K562 (cell line): ENCODE data around the gene DGCR8. TPM values are rescaled to one million over a fixed set of nuclear protein-coding genes. Genes with fewer than 3 reads are reported as not detected.

Experiments
- ATAC-seq: fragments of 200-7000 bp; cut with Tn5 transposase; 3 replicates; pipeline ENCODE4 v1.9.1; 2020; ENCODE audit warnings: moderate library complexity
- BruUV-seq: library from RNA; stranded (reverse); fragments of 400-500 nt; replicated peaks from 2 replicates; lab custom pipeline; 2021; lab: Mats Ljungman, UMichigan
- CTCF ChIA-PET: fragments of 300-600 bp; formaldehyde crosslinking; extraction: SDS; loops from one replicate; lab custom pipeline; 2021; ENCODE audit warnings: low intra/inter-chr PET ratio; lab: Yijun Ruan, JAX
- POLR2A ChIA-PET: fragments of 300-600, 350-650 bp; sonication (Branson Sonifier 250); formaldehyde crosslinking; extraction: SDS; loops from one replicate; lab custom pipeline; 2021; ENCODE audit warnings: antibody characterized with exemption, inconsistent platforms; lab: Yijun Ruan, JAX
- DNase-seq, 4 experiments: peaks; one replicate each; pipeline versions ENCODE4 v3.0.0 to v3.0.0-alpha.2; 2011 to 2018; ENCODE audit warnings: low spot score in 3 of 4, mixed read lengths in 3 of 4; ENCODE audit errors: extremely low read depth in 1 of 4
- FAIRE-seq: peaks from 2 replicates; lab custom pipeline; 2011; peaks lifted over from hg19 to GRCh38; lab: Jason Lieb, UNC
- H2AFZ ChIP-seq: 2 replicates; pipeline ENCODE4 v1.6.0; 2011; ENCODE audit warnings: low read depth, low read length, control low read depth, inconsistent platforms
- H3K27ac ChIP-seq: fragments of 200-600 bp; 3 replicates; pipeline ENCODE4 v1.8.0; 2011; ENCODE audit warnings: low read depth, mild to moderate bottlenecking, control low read depth, inconsistent platforms, low read length, moderate library complexity, mixed read lengths; ENCODE audit errors: extremely low read depth
- H3K27me3 ChIP-seq, 2 experiments: fragments of 300-600 bp in 1 of 2; 2 replicates in 1 of 2; 3 replicates in 1 of 2; pipeline versions ENCODE4 v1.6.0 to v1.8.0; 2011; ENCODE audit warnings: inconsistent platforms in 2 of 2, low read length in 2 of 2, mild to moderate bottlenecking in 1 of 2, mixed read lengths in 1 of 2, moderate library complexity in 1 of 2; ENCODE audit not compliant: control insufficient read depth in 2 of 2, insufficient read depth in 2 of 2
- H3K36me3 ChIP-seq: fragments of 300-600 bp; 3 replicates; pipeline ENCODE4 v1.8.0; 2011; ENCODE audit warnings: mild to moderate bottlenecking, low read length, inconsistent platforms; ENCODE audit not compliant: control insufficient read depth, insufficient read depth
- H3K4me1 ChIP-seq, 2 experiments: fragments of 200-600 bp in 1 of 2; replicated peaks in 1 of 2; 2 replicates in 1 of 2; 3 replicates in 1 of 2; pipeline versions ENCODE4 v1.5.1 to v1.8.0; 2011; ENCODE audit warnings: inconsistent platforms in 2 of 2, low read length in 2 of 2, mild to moderate bottlenecking in 1 of 2, mixed read lengths in 1 of 2, moderate library complexity in 1 of 2; ENCODE audit not compliant: control insufficient read depth in 2 of 2, insufficient read depth in 2 of 2
- H3K4me2 ChIP-seq: 2 replicates; pipeline ENCODE4 v1.6.1; 2011; ENCODE audit warnings: low read length, control low read depth, inconsistent platforms, mixed read lengths; ENCODE audit not compliant: insufficient read depth
- H3K4me3 ChIP-seq: fragments of 200-600 bp; sonication (generic), shearing (Covaris generic); 2 replicates; pipeline ENCODE4 v1.5.1; 2016; ENCODE audit warnings: control low read depth, inconsistent platforms
- H3K79me2 ChIP-seq: fragments of 200-600 bp; 3 replicates; pipeline ENCODE4 v1.8.0; 2011; ENCODE audit warnings: low read length, inconsistent platforms; ENCODE audit not compliant: control insufficient read depth, insufficient read depth
- H3K9ac ChIP-seq, 2 experiments: 2 replicates each; pipeline versions ENCODE4 v1.6.0 to v1.6.1; 2011; ENCODE audit warnings: low read depth in 2 of 2, low read length in 2 of 2, control low read depth in 1 of 2, inconsistent platforms in 1 of 2, mild to moderate bottlenecking in 1 of 2, mixed read lengths in 1 of 2; ENCODE audit not compliant: insufficient read depth in 1 of 2
- H3K9me1 ChIP-seq: one replicate; pipeline ENCODE4 v1.6.0; 2011; ENCODE audit warnings: inconsistent platforms, mild to moderate bottlenecking, low read length, moderate library complexity; ENCODE audit not compliant: control insufficient read depth, insufficient read depth
- H3K9me3 ChIP-seq: replicated peaks from 2 replicates; pipeline ENCODE4 v1.5.1; 2011; ENCODE audit warnings: low read depth, low read length, inconsistent platforms; ENCODE audit not compliant: control insufficient read depth, insufficient read depth
- H4K20me1 ChIP-seq: replicated peaks from 2 replicates; pipeline ENCODE4 v1.6.1; 2011; ENCODE audit warnings: low read length, inconsistent platforms, mixed read lengths; ENCODE audit not compliant: control insufficient read depth, insufficient read depth
- HDAC6 ChIP-seq: IDR thresholded peaks from 2 replicates; pipeline ENCODE4 v1.6.1; 2012; ENCODE audit warnings: low read depth, mild to moderate bottlenecking, control low read depth, inconsistent platforms, low read length, moderate library complexity
- KAT7 ChIP-seq: sonication (generic); formaldehyde crosslinking; IDR thresholded peaks from 2 replicates; pipeline ENCODE4 v1.8.0; 2022; ENCODE audit warnings: missing genetic modification reagents, mild to moderate bottlenecking, borderline replicate concordance
- LARP7 ChIP-seq: fragments of 450-650 bp; IDR thresholded peaks from 2 replicates; pipeline ENCODE4 v1.6.1; 2016
- PRPF4 ChIP-seq: fragments of 200-400 bp; formaldehyde crosslinking; IDR thresholded peaks from one replicate; pipeline ENCODE4 v1.6.1; 2017; ENCODE audit warnings: low read length, low read depth, mild to moderate bottlenecking; ENCODE audit not compliant: insufficient read depth, poor library complexity, severe bottlenecking
- RCOR1 ChIP-seq, 2 experiments: IDR thresholded peaks; 2 replicates each; pipeline ENCODE4 v1.6.1; 2012; ENCODE audit warnings: low read depth in 2 of 2, low read length in 2 of 2, borderline replicate concordance in 1 of 2, improper control_type of control experiment in 1 of 2
- WGBS: fragments of 100-300 bp; shearing (Covaris generic); methylation state at CpG from one replicate; pipeline ENCODE4 v1.1.6; 2016; ENCODE audit warnings: low coverage, mixed read lengths; ENCODE audit not compliant: insufficient coverage; ENCODE audit errors: missing lambda C conversion rate; 5-methylcytosine and 5-hydroxymethylcytosine counted together
- in situ Hi-C: fragments of 300-500 bp; cut with MboI; formaldehyde crosslinking; loops from 4 replicates; pipeline ENCODE4 v1.15.0; 2018; ENCODE audit warnings: inconsistent platforms, mixed read lengths
- intact Hi-C: fragments of 100-400 bp; cut with micrococcal nuclease; formaldehyde crosslinking; loops from 2 replicates; pipeline ENCODE4 v1.14.2; 2022
- polyA plus RNA-seq, 8 experiments: library from polyadenylated mRNA; depleted of rRNA in 4 of 8; stranded (reverse) in 5 of 8; unstranded in 3 of 8; fragments of >200 nt; fragmentation: Nextera tagmentation in 2 of 8; fragmentation: Illumina TruSeq in 1 of 8; extraction: Ambion mirVana in 2 of 8; extraction: Trizol in 1 of 8; gene quantifications; 2 replicates each; pipeline versions ENCODE4 v1.2.1 to v1.2.3, GENCODE V29; 2011 to 2014; ENCODE audit warnings: inconsistent platforms in 1 of 8, missing spikeins in 1 of 8
- total RNA-seq, 7 experiments: library from RNA; depleted of rRNA in 6 of 7; stranded (reverse); fragments of >200 nt in 6 of 7; fragmentation: Illumina TruSeq in 2 of 7; extraction: Trizol in 2 of 7; gene quantifications; 2 replicates each; pipeline versions ENCODE4 v1.2.1 to v1.2.3, GENCODE V29; 2011 to 2021; ENCODE audit warnings: low replicate concordance in 1 of 7
- TF ChIP-seq, protein P1 (sequence below): sonication (generic); formaldehyde crosslinking; IDR thresholded peaks from 2 replicates; pipeline ENCODE4 v1.8.1; 2023; ENCODE audit warnings: mild to moderate bottlenecking, missing genetic modification reagents
- TF ChIP-seq, protein P2 (sequence below): fragments of 250-450 bp; sonication (Bioruptor Pico); IDR thresholded peaks from 2 replicates; pipeline ENCODE4 v1.9.0; 2021; ENCODE audit warnings: mild to moderate bottlenecking, inconsistent platforms

The DGCR8 gene
- total and polyA plus RNA-seq, 9 of the 15 experiments (the other 6 are each of a cell fraction or from before 2014, with no cell fraction given), result 5.9 to 144 (median 80.1) TPM

DNA sequence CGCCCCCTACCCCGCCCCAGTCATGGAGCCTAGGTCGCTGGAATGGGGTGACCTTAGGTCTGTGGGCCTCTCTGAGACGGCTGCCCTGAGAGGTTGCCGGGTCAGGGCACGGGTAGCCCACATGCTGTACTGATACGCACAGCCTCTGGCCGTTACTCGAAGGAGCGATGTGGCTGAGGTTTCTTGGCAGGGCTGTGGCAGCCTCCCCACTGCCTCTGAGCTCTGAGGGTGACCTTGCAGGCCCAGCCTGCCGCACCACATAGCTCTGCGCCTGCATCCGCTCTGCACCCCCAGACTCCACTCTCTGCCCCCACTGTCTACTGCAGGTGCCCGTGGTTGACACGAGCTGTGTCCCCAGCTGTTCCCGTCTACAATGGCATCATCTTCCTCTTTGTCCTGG, 58.8 kb downstream of the DGCR8 start:
- ChIA-PET CTCF (no interaction called here), POLR2A (interaction anchor here (0.6 to 7.2 kb wide), 8 partner anchors 8 to 1533 kb away, joined by 3 to 68 read pairs (median 4); no protein-coding TSS in a partner anchor)
- no peak; the same call in 2 of the 3 replicates for ATAC-seq
- BruUV-seq, result no TSS peak
- intact Hi-C loops (no loop called here), in situ Hi-C loops (no loop called here)
- H3K27ac ChIP-seq, result no peak overlapping the region
- peaks cover 42% of the 10 kb centered on the region for H4K20me1 ChIP-seq
- no peaks in the 10 kb centered on the region for H3K27me3 ChIP-seq
- H3K9me3 ChIP-seq, result no peaks in the 10 kb centered on the region
- no peak for DNase-seq
- peak overlapping the region in 1 of 2 experiments; percentile 84; a peak in 2 of 4 replicates for H3K9ac ChIP-seq
- WGBS, result 69% methylated on average over 16 of the region's 16 CpGs
- peaks cover 9 to 90% of the 10 kb centered on the region in 2 experiments for H3K4me1 ChIP-seq
- H3K4me3 ChIP-seq, result no peak overlapping the region
- peaks cover 7% of the 10 kb centered on the region; the same call in 1 of the 3 replicates for H3K79me2 ChIP-seq
- H2AFZ ChIP-seq, result no peak overlapping the region
- FAIRE-seq, result no peak
- no peak overlapping the region for H3K4me2 ChIP-seq
- TF ChIP-seq HDAC6 (0 out of 2 replicates have a peak, but pooled peaks have one; percentile 65), RCOR1 (IDR thresholded peaks at IDR 0.05; ENCODE audit: borderline replicate concordance in 1 of 2, low read depth in 2 of 2, low read length in 2 of 2) (no peak), PRPF4 (no peak), KAT7 (no peak), LARP7 (no peak)
- TF ChIP-seq, protein P1, sequence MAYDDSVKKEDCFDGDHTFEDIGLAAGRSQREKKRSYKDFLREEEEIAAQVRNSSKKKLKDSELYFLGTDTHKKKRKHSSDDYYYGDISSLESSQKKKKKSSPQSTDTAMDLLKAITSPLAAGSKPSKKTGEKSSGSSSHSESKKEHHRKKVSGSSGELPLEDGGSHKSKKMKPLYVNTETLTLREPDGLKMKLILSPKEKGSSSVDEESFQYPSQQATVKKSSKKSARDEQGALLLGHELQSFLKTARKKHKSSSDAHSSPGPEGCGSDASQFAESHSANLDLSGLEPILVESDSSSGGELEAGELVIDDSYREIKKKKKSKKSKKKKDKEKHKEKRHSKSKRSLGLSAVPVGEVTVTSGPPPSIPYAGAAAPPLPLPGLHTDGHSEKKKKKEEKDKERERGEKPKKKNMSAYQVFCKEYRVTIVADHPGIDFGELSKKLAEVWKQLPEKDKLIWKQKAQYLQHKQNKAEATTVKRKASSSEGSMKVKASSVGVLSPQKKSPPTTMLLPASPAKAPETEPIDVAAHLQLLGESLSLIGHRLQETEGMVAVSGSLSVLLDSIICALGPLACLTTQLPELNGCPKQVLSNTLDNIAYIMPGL (CRISPR knock-in tag), result peak; percentile 36; the same call in 1 of the 2 replicates
- TF ChIP-seq, protein P2, sequence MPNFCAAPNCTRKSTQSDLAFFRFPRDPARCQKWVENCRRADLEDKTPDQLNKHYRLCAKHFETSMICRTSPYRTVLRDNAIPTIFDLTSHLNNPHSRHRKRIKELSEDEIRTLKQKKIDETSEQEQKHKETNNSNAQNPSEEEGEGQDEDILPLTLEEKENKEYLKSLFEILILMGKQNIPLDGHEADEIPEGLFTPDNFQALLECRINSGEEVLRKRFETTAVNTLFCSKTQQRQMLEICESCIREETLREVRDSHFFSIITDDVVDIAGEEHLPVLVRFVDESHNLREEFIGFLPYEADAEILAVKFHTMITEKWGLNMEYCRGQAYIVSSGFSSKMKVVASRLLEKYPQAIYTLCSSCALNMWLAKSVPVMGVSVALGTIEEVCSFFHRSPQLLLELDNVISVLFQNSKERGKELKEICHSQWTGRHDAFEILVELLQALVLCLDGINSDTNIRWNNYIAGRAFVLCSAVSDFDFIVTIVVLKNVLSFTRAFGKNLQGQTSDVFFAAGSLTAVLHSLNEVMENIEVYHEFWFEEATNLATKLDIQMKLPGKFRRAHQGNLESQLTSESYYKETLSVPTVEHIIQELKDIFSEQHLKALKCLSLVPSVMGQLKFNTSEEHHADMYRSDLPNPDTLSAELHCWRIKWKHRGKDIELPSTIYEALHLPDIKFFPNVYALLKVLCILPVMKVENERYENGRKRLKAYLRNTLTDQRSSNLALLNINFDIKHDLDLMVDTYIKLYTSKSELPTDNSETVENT (CRISPR knock-in tag), result peak; percentile 83; the same call in 1 of the 2 replicates
- peaks cover 18% of the 10 kb centered on the region for H3K9me1 ChIP-seq
- H3K36me3 ChIP-seq, result peaks cover 17% of the 10 kb centered on the region; the same call in 2 of the 3 replicates
